HepG2 (cell line): Measurements from ENCODE around the gene RAB14. TPM values are rescaled to one million over a fixed set of nuclear protein-coding genes. Genes with fewer than 3 reads are reported as not detected.
A peak's percentile ranks its signal among the peaks of the same experiment; 100 is the strongest.
"Not testable (repeated sequence)": the region's sequence is repeated elsewhere in the genome, so short reads cannot be mapped to it uniquely, and the experiment has no call there.

ENCODE experiments used
- ATAC-seq: fragments of 200-7000 bp; cut with Tn5 transposase; 3 replicates; pipeline ENCODE4 v1.9.1; 2020; ENCODE audit warnings: mild to moderate bottlenecking, moderate library complexity
- BruUV-seq: library from RNA; stranded (reverse); fragments of 400-500 nt; replicated peaks from 2 replicates; lab custom pipeline; 2021; lab: Mats Ljungman, UMichigan
- CTCF ChIA-PET: fragments of 300-600 bp; formaldehyde crosslinking; extraction: SDS; loops from one replicate; lab custom pipeline; 2021; ENCODE audit warnings: low total read pairs, inconsistent platforms, low intra/inter-chr PET ratio; lab: Yijun Ruan, JAX
- POLR2A ChIA-PET: fragments of 350-600 bp; sonication (Branson Sonifier 250); formaldehyde crosslinking; loops from one replicate; lab custom pipeline; 2020; ENCODE audit warnings: antibody characterized with exemption, inconsistent platforms; lab: Yijun Ruan, JAX
- DNase-seq: peaks from one replicate; pipeline ENCODE4 v3.0.0-alpha.2; 2015; ENCODE audit warnings: low spot score
- FAIRE-seq: peaks from 3 replicates; lab custom pipeline; 2011; peaks lifted over from hg19 to GRCh38; lab: Jason Lieb, UNC
- H2AFZ ChIP-seq: one replicate; pipeline ENCODE4 v1.6.1; 2011; ENCODE audit warnings: low read length, inconsistent platforms
- H3K27ac ChIP-seq: fragments of 300-600 bp; 3 replicates; pipeline ENCODE4 v1.8.0; 2011; ENCODE audit warnings: mixed run types, mild to moderate bottlenecking, mixed read lengths, low read length, inconsistent platforms; ENCODE audit not compliant: insufficient read depth; ENCODE audit errors: extremely low read length
- H3K27me3 ChIP-seq, 2 experiments: fragments of 200-600 bp in 1 of 2; 2 replicates in 1 of 2; 3 replicates in 1 of 2; pipeline versions ENCODE4 v1.6.0 to v1.8.0; 2011; ENCODE audit warnings: low read length in 2 of 2, mild to moderate bottlenecking in 2 of 2, moderate library complexity in 2 of 2, inconsistent platforms in 1 of 2; ENCODE audit not compliant: insufficient read depth in 2 of 2, control insufficient read depth in 1 of 2
- H3K36me3 ChIP-seq, 2 experiments: fragments of 200-600 bp in 1 of 2; replicated peaks in 1 of 2; 2 replicates in 1 of 2; 3 replicates in 1 of 2; pipeline versions ENCODE4 v1.5.1 to v1.8.0; 2011; ENCODE audit warnings: low read length in 2 of 2, inconsistent platforms in 1 of 2; ENCODE audit not compliant: insufficient read depth in 2 of 2, control insufficient read depth in 1 of 2
- H3K4me1 ChIP-seq: 2 replicates; pipeline ENCODE4 v1.5.1; 2012; ENCODE audit warnings: low read length, inconsistent platforms; ENCODE audit not compliant: insufficient read depth
- H3K4me2 ChIP-seq: 2 replicates; pipeline ENCODE4 v1.6.0; 2011; ENCODE audit warnings: low read depth, low read length, inconsistent platforms
- H3K4me3 ChIP-seq, 3 experiments: fragments of 200-600 bp in 1 of 3; sonication (generic), shearing (Covaris generic) in 1 of 3; replicated peaks in 1 of 3; 2 replicates each; pipeline ENCODE4 v1.5.1; 2011 to 2016; ENCODE audit warnings: low read length in 3 of 3, inconsistent platforms in 2 of 3, low read depth in 2 of 3, mild to moderate bottlenecking in 2 of 3, control low read depth in 1 of 3, mixed read lengths in 1 of 3; ENCODE audit not compliant: insufficient read depth in 1 of 3
- H3K79me2 ChIP-seq: one replicate; pipeline ENCODE4 v1.6.1; 2011; ENCODE audit warnings: low read length, inconsistent platforms; ENCODE audit not compliant: insufficient read depth
- H3K9ac ChIP-seq: 2 replicates; pipeline ENCODE4 v1.6.0; 2011; ENCODE audit warnings: mild to moderate bottlenecking, low read depth, low read length, inconsistent platforms; ENCODE audit not compliant: insufficient read depth
- H3K9me3 ChIP-seq: 2 replicates; pipeline ENCODE4 v1.5.1; 2012; ENCODE audit warnings: mild to moderate bottlenecking, low read length
- H4K20me1 ChIP-seq: 2 replicates; pipeline ENCODE4 v1.6.0; 2011; ENCODE audit warnings: inconsistent platforms, mild to moderate bottlenecking, low read length, moderate library complexity; ENCODE audit not compliant: insufficient read depth
- ARID2 ChIP-seq: sonication (generic); formaldehyde crosslinking; IDR thresholded peaks from 2 replicates; pipeline ENCODE4 v1.8.1; 2022; ENCODE audit warnings: mild to moderate bottlenecking, missing genetic modification reagents, borderline replicate concordance
- ATRX ChIP-seq: sonication (generic); formaldehyde crosslinking; IDR thresholded peaks from 2 replicates; pipeline ENCODE4 v1.4.0; 2020; ENCODE audit warnings: missing genetic modification reagents, borderline replicate concordance
- FUBP1 ChIP-seq: sonication (generic); formaldehyde crosslinking; IDR thresholded peaks from 2 replicates; pipeline ENCODE4 v1.5.1; 2020; ENCODE audit warnings: missing genetic modification reagents, mild to moderate bottlenecking, borderline replicate concordance
- KDM3A ChIP-seq: IDR thresholded peaks from 2 replicates; pipeline ENCODE4 v1.6.1; 2018; ENCODE audit warnings: low read depth, missing compliant biosample characterization
- MTA1 ChIP-seq: sonication (generic); formaldehyde crosslinking; IDR thresholded peaks from 2 replicates; pipeline ENCODE4 v1.4.0; 2020; ENCODE audit warnings: missing genetic modification reagents, mild to moderate bottlenecking, borderline replicate concordance
- NCOA2 ChIP-seq: sonication (generic); formaldehyde crosslinking; IDR thresholded peaks from 2 replicates; pipeline ENCODE4 v1.8.0; 2022; ENCODE audit warnings: inconsistent platforms
- NR2F6 ChIP-seq, 2 experiments: IDR thresholded peaks; 2 replicates each; pipeline ENCODE4 v1.6.1; 2016; ENCODE audit warnings: antibody characterized with exemption in 1 of 2, mild to moderate bottlenecking in 1 of 2
- POLR2G ChIP-seq: fragments of 200-400 bp; formaldehyde crosslinking; IDR thresholded peaks from 2 replicates; pipeline ENCODE4 v1.6.1; 2018; ENCODE audit warnings: mild to moderate bottlenecking, low read depth, low read length, moderate library complexity
- ZNF609 ChIP-seq: sonication (generic); formaldehyde crosslinking; IDR thresholded peaks from 2 replicates; pipeline ENCODE4 v1.4.0; 2020; ENCODE audit warnings: mild to moderate bottlenecking, missing genetic modification reagents, borderline replicate concordance
- WGBS: methylation state at CpG from one replicate; pipeline ENCODE4 v1.1.6; 2017; ENCODE audit warnings: low lambda C conversion rate; 5-methylcytosine and 5-hydroxymethylcytosine counted together
- in situ Hi-C: cut with HindIII; loops from 2 replicates; pipeline ENCODE4 v1.10.0; 2017; ENCODE audit warnings: low pct_unique_long_range_greater_than_20kb; ENCODE audit not compliant: extremely low pct_ligation_motif_present
- intact Hi-C: fragments of 100-400 bp; cut with micrococcal nuclease; formaldehyde crosslinking; loops from one replicate; pipeline ENCODE4 v1.10.0; 2022; ENCODE audit not compliant: unreplicated experiment
- polyA plus RNA-seq, 8 experiments: library from polyadenylated mRNA; depleted of rRNA in 3 of 8; stranded (reverse) in 7 of 8; unstranded in 1 of 8; fragments of >200 nt; fragmentation: Illumina TruSeq in 4 of 8; extraction: Trizol in 4 of 8; gene quantifications; 2 replicates each; pipeline versions ENCODE4 v1.2.1 to v1.2.3, GENCODE V29; 2011 to 2016; ENCODE audit warnings: low read depth in 4 of 8, missing spikeins in 1 of 8, mixed read lengths in 1 of 8; ENCODE audit not compliant: insufficient read depth in 1 of 8
- total RNA-seq, 5 experiments: library from RNA; depleted of rRNA; stranded (reverse); fragments of >200 nt; fragmentation: Illumina TruSeq; extraction: Trizol; gene quantifications; 2 replicates each; pipeline ENCODE4 v1.2.3, GENCODE V29; 2016; ENCODE audit warnings: low read depth in 1 of 5

RAB14 gene
- total and polyA plus RNA-seq, 2 of the 13 experiments (the other 11 are each of a cell fraction or from before 2014, with no cell fraction given): 17.4 to 19.3 TPM

- TF ChIP-seq NCOA2 (CRISPR knock-in tag): peak; percentile 49; the same call in 1 of the 2 replicates
- TF ChIP-seq ARID2 (CRISPR knock-in tag): no peak
- TF ChIP-seq POLR2G: 0 out of 2 replicates have a peak, but pooled peaks have one; percentile 28
- peak; percentile 21; the same call in 1 of the 2 replicates for TF ChIP-seq MTA1 (CRISPR knock-in tag)
- peak; percentile 30; the same call in 1 of the 2 replicates for TF ChIP-seq KDM3A (CRISPR knock-in tag)
- no peak for TF ChIP-seq NR2F6 (IDR thresholded peaks at IDR 0.05)
- 0 out of 2 replicates have a peak, but pooled peaks have one; percentile 29 for TF ChIP-seq NR2F6 (CRISPR knock-in tag; IDR thresholded peaks at IDR 0.05)
- no peak for TF ChIP-seq ATRX
- TF ChIP-seq ZNF609 (CRISPR knock-in tag): 0 out of 2 replicates have a peak, but pooled peaks have one; percentile 13
- TF ChIP-seq FUBP1 (CRISPR knock-in tag): no peak
Measured at GRCh38 chr9:121133104-121133816, 68.4 kb downstream of the RAB14 start (continued).

GRCh38 chr9:121129384-121129783 is 72.3 kb downstream of the RAB14 start:
- WGBS: 98% methylated on average over 3 of the region's 3 CpGs
- CTCF ChIA-PET: not testable (repeated sequence)

More at GRCh38 chr9:121129384-121129783, 72.3 kb downstream of the RAB14 start:
- H3K4me1 ChIP-seq: peaks cover 31% of the 10 kb centered on the region
- H3K27me3 ChIP-seq, BruUV-seq, H3K9me3 ChIP-seq, H2AFZ ChIP-seq, FAIRE-seq, in situ Hi-C loops, ATAC-seq, POLR2A ChIA-PET, intact Hi-C loops, H3K4me2 ChIP-seq, H4K20me1 ChIP-seq, H3K9ac ChIP-seq, H3K79me2 ChIP-seq, H3K36me3 ChIP-seq, DNase-seq, H3K27ac ChIP-seq, H3K4me3 ChIP-seq: not testable (repeated sequence)
